ENCODE results near the gene ERBB4. TPM values are rescaled to one million over a fixed set of nuclear protein-coding genes. Genes with fewer than 3 reads are reported as not detected.

ERBB4 gene
- total and polyA plus RNA-seq, 10 of the 15 experiments (the other 5 are each of a cell fraction or from before 2014, with no cell fraction given) = under 0.01 to 0.23 (median 0.01) TPM; not detected in 4

DNA sequence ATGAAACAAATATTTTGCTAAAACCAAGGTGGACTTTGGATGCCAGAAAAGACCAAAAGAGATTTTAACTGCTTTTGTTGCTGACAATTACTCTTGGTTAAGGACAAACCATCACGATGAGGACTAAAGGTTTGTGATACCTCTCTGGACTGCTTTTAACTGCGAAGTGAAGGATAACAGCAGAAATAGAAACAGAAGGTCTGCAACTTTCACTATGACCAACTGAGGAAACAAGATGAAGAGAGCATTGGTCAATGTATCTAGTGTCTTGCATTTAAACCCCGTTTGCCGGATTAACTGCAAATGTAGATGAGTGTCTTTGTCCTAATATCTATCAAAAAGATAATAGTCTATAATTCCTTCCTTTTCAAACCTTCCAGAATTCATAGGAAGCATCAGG, 541.7 kb downstream of the ERBB4 start (continued):
- TF ChIP-seq NFYB (IDR thresholded peaks at IDR 0.05; ENCODE audit: insufficient read depth, low read depth, low read length) = no peak
- TF ChIP-seq ETV6 (conservative IDR thresholded peaks at IDR 0.05 in 1 of 2, IDR thresholded peaks at IDR 0.05 in 1 of 2; ENCODE audit: borderline replicate concordance in 1 of 2, low read depth in 1 of 2) = peak in 1 of 2 experiments; percentile 34; a peak in 1 of 4 replicates
- no peak for TF ChIP-seq NR2F1 (conservative IDR thresholded peaks at IDR 0.05)
- TF ChIP-seq BCLAF1 (IDR thresholded peaks at IDR 0.05) = no peak
- TF ChIP-seq JUNB (IDR thresholded peaks at IDR 0.05) = peak; percentile 83
- peak; percentile 37; the same call in 1 of the 2 replicates for TF ChIP-seq IRF4 (IDR thresholded peaks at IDR 0.05; ENCODE audit: low read depth, low read length)
- TF ChIP-seq CREM (IDR thresholded peaks at IDR 0.05; ENCODE audit: low read depth) = peak; percentile 38; the same call in 1 of the 2 replicates
- TF ChIP-seq NFIC (IDR thresholded peaks at IDR 0.05; ENCODE audit: low read depth, low read length) = peak; percentile 46; the same call in 1 of the 2 replicates
- no peak for TF ChIP-seq BCL11A (IDR thresholded peaks at IDR 0.05; ENCODE audit: low read depth, low read length)
- TF ChIP-seq NR2C1 (IDR thresholded peaks at IDR 0.05) = no peak
- no peak for TF ChIP-seq CEBPB (IDR thresholded peaks at IDR 0.05; ENCODE audit: borderline replicate concordance in 1 of 2, low read depth in 2 of 2, low read length in 2 of 2)
- TF ChIP-seq TARDBP (IDR thresholded peaks at IDR 0.05; ENCODE audit: borderline replicate concordance) = no peak
